GM10248 (cell line): ENCODE data around the gene CARMIL1.

Experiments
- CTCF ChIA-PET: fragments of 300-600 bp; sonication (Branson Sonifier 250); formaldehyde crosslinking; extraction: SDS; loops from one replicate; lab custom pipeline; 2021; ENCODE audit warnings: antibody characterized with exemption; lab: Yijun Ruan, JAX
- POLR2A ChIA-PET: fragments of 350-650 bp; sonication (Branson Sonifier 250); formaldehyde crosslinking; extraction: SDS; loops from one replicate; lab custom pipeline; 2020; ENCODE audit warnings: antibody characterized with exemption; lab: Yijun Ruan, JAX
- DNase-seq: peaks from one replicate; pipeline ENCODE4 v3.0.0; 2012; ENCODE audit errors: extremely low spot score
- TF ChIP-seq, protein P1 (sequence below): IDR thresholded peaks from 2 replicates; pipeline ENCODE4 v1.5.1; 2012; ENCODE audit warnings: mild to moderate bottlenecking, low read depth; ENCODE audit errors: extremely low read depth, missing control alignments, control extremely low read depth

The CARMIL1 gene

DNA sequence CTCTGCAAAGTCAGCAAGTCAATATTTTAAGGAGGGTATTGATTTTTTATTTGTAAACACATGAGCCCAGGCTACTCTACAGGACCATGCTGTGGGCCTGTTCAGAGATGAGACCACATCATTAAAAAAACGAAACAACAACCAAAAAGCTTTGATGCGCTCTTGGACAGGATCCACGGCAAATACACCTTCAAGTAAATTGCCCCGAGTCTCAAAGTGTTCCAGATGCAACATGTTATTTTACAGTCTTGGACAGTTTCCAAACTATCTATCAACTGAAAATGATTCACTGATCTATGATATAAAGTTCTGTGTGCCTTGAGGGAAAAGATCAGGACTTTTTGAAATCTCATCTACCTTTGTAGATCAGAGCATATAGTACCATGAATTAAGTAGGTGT is 25.8 kb upstream of the CARMIL1 start:
- CTCF ChIA-PET: interaction anchor here (1.3 to 6.8 kb wide), 3 partner anchors 9 to 237 kb away, joined by 3 to 68 read pairs (median 5); no protein-coding TSS in a partner anchor
- POLR2A ChIA-PET: no interaction called here
- TF ChIP-seq, protein P1, sequence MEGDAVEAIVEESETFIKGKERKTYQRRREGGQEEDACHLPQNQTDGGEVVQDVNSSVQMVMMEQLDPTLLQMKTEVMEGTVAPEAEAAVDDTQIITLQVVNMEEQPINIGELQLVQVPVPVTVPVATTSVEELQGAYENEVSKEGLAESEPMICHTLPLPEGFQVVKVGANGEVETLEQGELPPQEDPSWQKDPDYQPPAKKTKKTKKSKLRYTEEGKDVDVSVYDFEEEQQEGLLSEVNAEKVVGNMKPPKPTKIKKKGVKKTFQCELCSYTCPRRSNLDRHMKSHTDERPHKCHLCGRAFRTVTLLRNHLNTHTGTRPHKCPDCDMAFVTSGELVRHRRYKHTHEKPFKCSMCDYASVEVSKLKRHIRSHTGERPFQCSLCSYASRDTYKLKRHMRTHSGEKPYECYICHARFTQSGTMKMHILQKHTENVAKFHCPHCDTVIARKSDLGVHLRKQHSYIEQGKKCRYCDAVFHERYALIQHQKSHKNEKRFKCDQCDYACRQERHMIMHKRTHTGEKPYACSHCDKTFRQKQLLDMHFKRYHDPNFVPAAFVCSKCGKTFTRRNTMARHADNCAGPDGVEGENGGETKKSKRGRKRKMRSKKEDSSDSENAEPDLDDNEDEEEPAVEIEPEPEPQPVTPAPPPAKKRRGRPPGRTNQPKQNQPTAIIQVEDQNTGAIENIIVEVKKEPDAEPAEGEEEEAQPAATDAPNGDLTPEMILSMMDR: no peak
- no peak for DNase-seq

DNA sequence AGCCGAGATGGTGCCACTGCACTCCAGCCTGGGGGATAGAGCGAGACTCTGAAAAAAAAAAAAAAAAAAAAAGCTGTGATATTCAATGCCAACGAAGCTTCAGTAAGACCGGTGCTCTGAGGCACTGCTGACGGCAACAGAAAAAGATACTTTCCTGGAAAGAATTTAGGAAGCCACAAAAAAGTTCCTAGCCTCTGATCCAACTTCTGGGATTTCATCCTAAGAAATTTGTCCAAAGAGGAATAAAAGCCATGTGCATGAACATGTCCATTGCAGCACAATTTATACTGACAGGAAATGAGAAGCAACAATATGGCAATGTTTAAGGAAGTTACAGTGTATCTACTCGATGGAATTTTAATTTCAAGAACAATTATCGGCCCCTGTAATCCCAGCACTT is 24.5 kb upstream of the CARMIL1 start:
- DNase-seq: no peak
- ChIA-PET CTCF (interaction anchor here (0.8 to 6.8 kb wide), 2 partner anchors 9 to 25 kb away, joined by 3 to 68 read pairs; partner anchors contain the start of gene CARMIL1), POLR2A (no interaction called here)
- TF ChIP-seq, protein P1: no peak

DNA sequence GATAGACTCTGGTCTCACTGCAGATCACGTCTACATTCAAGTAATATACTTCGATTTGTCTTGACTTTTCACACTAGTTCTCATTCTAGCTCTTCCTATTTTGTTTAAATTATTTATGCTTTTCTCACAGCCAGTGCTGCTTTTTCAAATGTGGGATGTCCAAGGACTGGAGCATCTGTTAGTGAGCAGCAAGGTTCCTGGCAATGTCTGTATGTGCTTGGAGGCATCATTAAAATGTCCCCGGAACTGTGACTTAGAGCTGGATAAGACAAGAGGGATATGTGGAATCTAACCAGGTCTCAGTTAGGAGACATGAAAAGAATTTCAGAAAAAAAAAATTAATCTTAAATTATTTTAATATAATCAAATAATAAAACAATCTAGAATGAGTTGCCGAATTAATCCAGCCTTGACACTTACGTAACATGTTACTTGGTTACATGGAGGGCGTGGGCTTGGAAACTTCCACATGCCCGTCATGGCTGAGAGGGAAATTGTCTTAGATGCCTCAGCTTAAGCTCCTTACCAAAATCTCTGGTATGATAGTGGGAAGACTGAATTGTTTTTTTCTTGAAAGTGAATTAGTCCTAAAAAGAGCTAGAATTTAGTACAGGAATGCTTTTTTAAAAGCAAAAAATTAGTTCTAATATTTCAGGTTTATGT is 21.4 kb upstream of the CARMIL1 start:
- TF ChIP-seq, protein P1: no peak
- ChIA-PET POLR2A (no interaction called here), CTCF (interaction anchor here (0.8 to 2.5 kb wide), 8 partner anchors 8 to 333 kb away, joined by 3 to 13 read pairs (median 4); no protein-coding TSS in a partner anchor)
- no peak for DNase-seq

DNA sequence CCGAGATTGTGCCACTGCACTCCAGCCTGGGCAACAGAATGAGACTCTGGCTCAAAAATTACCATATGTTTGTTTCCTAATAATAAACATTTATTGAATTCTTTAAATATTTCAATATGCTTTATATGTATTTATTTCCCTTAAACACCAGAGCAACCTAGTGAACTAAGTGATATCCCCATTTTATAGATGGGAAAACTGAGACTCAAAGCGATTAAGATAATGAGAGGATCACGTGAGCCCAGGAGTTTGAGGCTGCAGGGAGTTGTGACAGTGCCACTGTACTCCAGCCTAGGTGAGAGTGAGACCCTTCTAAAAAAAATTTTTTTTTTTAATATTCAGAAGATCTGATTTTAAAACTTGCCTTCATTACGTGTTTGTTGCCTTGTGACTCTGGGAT is 19.4 kb upstream of the CARMIL1 start:
- ChIA-PET CTCF (interaction anchor here (1.1 kb wide), 1 partner anchor 297 kb away, joined by 3 read pairs; no protein-coding TSS in a partner anchor), POLR2A (no interaction called here)
- DNase-seq: no peak
- TF ChIP-seq, protein P1: no peak

DNA sequence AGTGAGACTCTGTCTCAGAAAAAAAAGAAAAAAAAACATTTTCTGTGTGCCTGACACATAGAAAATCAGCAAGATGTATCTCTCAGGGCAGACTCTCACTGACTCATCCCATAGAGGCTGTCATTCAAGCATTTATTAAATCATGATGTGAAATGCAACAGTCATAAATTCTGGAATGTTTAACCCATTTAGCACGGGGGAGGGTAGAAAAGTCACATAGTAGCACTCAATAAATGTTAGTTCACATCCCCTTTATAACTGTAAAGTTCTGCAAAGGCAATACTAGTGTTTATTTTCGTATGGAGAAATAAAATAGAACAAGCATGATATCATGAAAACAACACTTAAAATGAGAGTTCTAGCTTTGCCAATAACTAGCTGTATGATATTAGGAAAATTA is 15.5 kb upstream of the CARMIL1 start:
- TF ChIP-seq, protein P1: no peak
- no peak for DNase-seq
- ChIA-PET POLR2A (no interaction called here), CTCF (interaction anchor here (1.1 to 5.4 kb wide), 4 partner anchors 11 to 227 kb away, joined by 3 to 97 read pairs (median 58); partner anchors contain the start of gene CARMIL1)

DNA sequence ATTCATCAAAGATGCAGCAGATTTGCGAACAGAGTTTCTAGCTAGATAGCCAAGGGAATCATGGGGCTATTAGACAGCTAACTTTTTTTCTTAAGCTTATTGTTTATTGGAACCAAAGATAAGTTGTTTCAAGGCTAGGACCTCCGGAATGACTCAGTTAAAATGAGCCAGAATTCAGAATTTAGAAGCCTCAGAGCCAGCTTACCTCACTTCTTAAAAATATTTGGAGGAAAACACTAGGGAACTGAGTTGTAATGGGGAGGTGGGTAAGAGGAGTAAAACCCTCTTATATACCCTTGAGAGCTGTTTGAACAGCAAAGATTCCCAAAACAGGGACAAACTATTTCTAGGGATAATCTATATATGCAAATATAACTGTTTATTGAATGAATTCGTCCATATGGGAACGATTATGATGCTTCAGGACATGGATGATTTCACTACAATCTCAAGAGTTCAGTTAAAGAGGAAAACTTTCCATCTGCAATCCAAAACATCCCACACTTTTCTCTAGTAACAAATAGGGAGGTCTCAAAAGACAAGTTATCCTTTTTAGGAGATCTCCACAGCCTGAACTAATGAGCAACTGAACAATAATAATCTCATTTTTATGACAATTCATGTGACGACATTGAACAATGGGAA is 12.6 kb upstream of the CARMIL1 start:
- POLR2A ChIA-PET: no interaction called here
- TF ChIP-seq, protein P1: no peak
- CTCF ChIA-PET: interaction anchor here (0.8 to 5.4 kb wide), 50 partner anchors 9 to 704 kb away, joined by 3 to 97 read pairs (median 6); partner anchors contain the start of gene CARMIL1
- DNase-seq: no peak
